ENCODE measurements around the gene ARHGAP24. TPM values are rescaled to one million over a fixed set of nuclear protein-coding genes. Genes with fewer than 3 reads are reported as not detected.

The ARHGAP24 gene
- total and polyA plus RNA-seq, 2 donors (not counting 1 experiment from before 2014, with no cell fraction given) = 15.9 to 40.5 TPM

GRCh38 chr4:85708468-85708867 lies 233.5 kb downstream of the ARHGAP24 start:
- no peak for DNase-seq (ENCODE audit: low read depth in 2 of 2)
- Histone ChIP-seq H3K9me3 (ENCODE audit: control insufficient read depth, insufficient read depth, low read depth, low read length) (no peaks in the 10 kb centered on the region), H3K27me3 (ENCODE audit: control insufficient read depth, insufficient read depth, low read length) (no peaks in the 10 kb centered on the region), H3K4me3 (replicated peaks in 1 of 4; ENCODE audit: control extremely low read depth in 1 of 4, insufficient read depth in 1 of 4, low read depth in 3 of 4, low read length in 4 of 4) (no peak overlapping the region), H2AFZ (ENCODE audit: low read length) (no peak overlapping the region), H3K4me2 (ENCODE audit: extremely low read depth, insufficient read depth, low read length) (no peak overlapping the region), H3K9ac (ENCODE audit: insufficient read depth, low read length) (no peak overlapping the region), H3K36me3 (ENCODE audit: control insufficient read depth, insufficient read depth, low read length) (no peaks in the 10 kb centered on the region), H3K79me2 (ENCODE audit: control insufficient read depth, insufficient read depth, low read length) (no peaks in the 10 kb centered on the region), H3K4me1 (ENCODE audit: control insufficient read depth, extremely low read depth, insufficient read depth, low read length) (no peaks in the 10 kb centered on the region), H4K20me1 (ENCODE audit: control insufficient read depth, extremely low read depth, insufficient read depth, low read length) (no peaks in the 10 kb centered on the region), H3K27ac (ENCODE audit: insufficient read depth, low read length) (no peak overlapping the region)
- no peak for TF ChIP-seq CTCF (conservative IDR thresholded peaks at IDR 0.05 in 1 of 2, IDR thresholded peaks at IDR 0.05 in 1 of 2; ENCODE audit: low read depth in 1 of 2, low read length in 2 of 2)
- no peak for TF ChIP-seq EZH2 (IDR thresholded peaks at IDR 0.05; ENCODE audit: low read length, missing control alignments)

- H3K27me3 ChIP-seq (ENCODE audit: control insufficient read depth, insufficient read depth, low read length) = no peaks in the 10 kb centered on the region
- no peaks in the 10 kb centered on the region for H4K20me1 ChIP-seq (ENCODE audit: control insufficient read depth, extremely low read depth, insufficient read depth, low read length)
- no peak for TF ChIP-seq EZH2 (IDR thresholded peaks at IDR 0.05; ENCODE audit: low read length, missing control alignments)
- no peak for TF ChIP-seq CTCF (conservative IDR thresholded peaks at IDR 0.05 in 1 of 2, IDR thresholded peaks at IDR 0.05 in 1 of 2; ENCODE audit: low read depth in 1 of 2, low read length in 2 of 2)
- no peak for DNase-seq (ENCODE audit: low read depth in 2 of 2)
- no peak overlapping the region for H3K27ac ChIP-seq (ENCODE audit: insufficient read depth, low read length)
- H2AFZ ChIP-seq (ENCODE audit: low read length) = no peak overlapping the region
- no peaks in the 10 kb centered on the region for H3K9me3 ChIP-seq (ENCODE audit: control insufficient read depth, insufficient read depth, low read depth, low read length)
- H3K4me3 ChIP-seq (replicated peaks in 1 of 4; ENCODE audit: control extremely low read depth in 1 of 4, insufficient read depth in 1 of 4, low read depth in 3 of 4, low read length in 4 of 4) = no peak overlapping the region
- H3K79me2 ChIP-seq (ENCODE audit: control insufficient read depth, insufficient read depth, low read length) = no peaks in the 10 kb centered on the region
- H3K4me1 ChIP-seq (ENCODE audit: control insufficient read depth, extremely low read depth, insufficient read depth, low read length) = no peaks in the 10 kb centered on the region
- H3K9ac ChIP-seq (ENCODE audit: insufficient read depth, low read length) = no peak overlapping the region
- H3K4me2 ChIP-seq (ENCODE audit: extremely low read depth, insufficient read depth, low read length) = no peak overlapping the region
- H3K36me3 ChIP-seq (ENCODE audit: control insufficient read depth, insufficient read depth, low read length) = no peaks in the 10 kb centered on the region
Observed at GRCh38 chr4:85713005-85713404, 238.1 kb downstream of the ARHGAP24 start.

GRCh38 chr4:85715991-85716737 lies 241.2 kb downstream of the ARHGAP24 start:
- TF ChIP-seq EZH2 (IDR thresholded peaks at IDR 0.05; ENCODE audit: low read length, missing control alignments) = no peak
- no peak for TF ChIP-seq CTCF (conservative IDR thresholded peaks at IDR 0.05 in 1 of 2, IDR thresholded peaks at IDR 0.05 in 1 of 2; ENCODE audit: low read depth in 1 of 2, low read length in 2 of 2)
- no peak overlapping the region for H2AFZ ChIP-seq (ENCODE audit: low read length)
- DNase-seq (ENCODE audit: low read depth in 2 of 2) = peak; percentile 43 to 66

More at GRCh38 chr4:85715991-85716737, 241.2 kb downstream of the ARHGAP24 start:
- Histone ChIP-seq H4K20me1 (ENCODE audit: control insufficient read depth, extremely low read depth, insufficient read depth, low read length) (no peaks in the 10 kb centered on the region), H3K27me3 (ENCODE audit: control insufficient read depth, insufficient read depth, low read length) (no peaks in the 10 kb centered on the region), H3K79me2 (ENCODE audit: control insufficient read depth, insufficient read depth, low read length) (no peaks in the 10 kb centered on the region), H3K27ac (ENCODE audit: insufficient read depth, low read length) (no peak overlapping the region), H3K9ac (ENCODE audit: insufficient read depth, low read length) (no peak overlapping the region), H3K9me3 (ENCODE audit: control insufficient read depth, insufficient read depth, low read depth, low read length) (no peaks in the 10 kb centered on the region), H3K36me3 (ENCODE audit: control insufficient read depth, insufficient read depth, low read length) (no peaks in the 10 kb centered on the region), H3K4me2 (ENCODE audit: extremely low read depth, insufficient read depth, low read length) (no peak overlapping the region), H3K4me1 (ENCODE audit: control insufficient read depth, extremely low read depth, insufficient read depth, low read length) (no peaks in the 10 kb centered on the region), H3K4me3 (replicated peaks in 1 of 4; ENCODE audit: control extremely low read depth in 1 of 4, insufficient read depth in 1 of 4, low read depth in 3 of 4, low read length in 4 of 4) (no peak overlapping the region)
